T-helper 2 cell (primary cell): ENCODE results near the gene CSF1.
"Not testable (repeated sequence)": the region's sequence is repeated elsewhere in the genome, so short reads cannot be mapped to it uniquely, and the experiment has no call there.

Experiments
- DNase-seq, 5 experiments: peaks; one replicate each; pipeline versions ENCODE4 v3.0.0 to v3.0.0-alpha.2; 2012 to 2022

Gene CSF1

DNA sequence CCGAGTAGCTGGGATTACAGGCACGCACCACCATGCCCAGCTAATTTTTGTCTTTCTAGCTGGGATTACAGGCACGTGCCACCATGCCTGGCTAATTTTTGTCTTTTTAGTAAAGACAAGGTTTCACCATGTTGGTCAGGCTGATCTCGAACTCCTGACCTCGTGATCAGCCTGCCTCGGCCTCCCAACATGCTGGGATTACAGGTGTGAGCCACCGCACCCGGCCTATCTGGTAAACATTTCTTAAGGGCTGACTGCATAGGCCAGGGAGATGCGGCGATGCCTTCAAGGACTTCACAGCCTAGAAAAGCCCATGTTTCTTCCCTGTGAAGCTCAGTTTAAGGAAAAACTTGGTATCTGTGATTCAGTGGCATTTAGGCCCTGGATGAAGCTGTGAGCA lies 9.7 kb downstream of the CSF1 start:
- not testable (repeated sequence) for DNase-seq

DNA sequence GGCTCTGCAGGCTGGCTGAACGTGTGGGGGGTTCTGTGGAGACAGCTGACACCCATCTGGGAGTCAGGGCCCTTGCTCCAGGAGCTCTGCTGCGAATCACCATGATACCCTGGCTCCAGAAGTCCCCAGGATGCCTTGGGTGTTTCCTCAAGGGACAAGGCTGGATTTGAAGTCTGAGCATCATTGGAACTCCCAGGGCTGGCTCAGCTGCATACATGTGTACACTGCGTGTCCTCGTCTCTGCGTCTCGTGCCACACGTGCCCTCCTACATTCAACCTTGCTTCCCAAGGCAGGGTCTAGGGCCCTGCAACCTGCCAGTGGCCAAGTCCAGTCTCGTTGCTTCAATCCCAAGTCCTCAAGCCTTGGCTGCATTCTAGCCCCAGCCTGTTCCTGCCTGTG lies 11.7 kb downstream of the CSF1 start:
- DNase-seq, result no peak

GRCh38 chr1:109923131-109923945 lies 12.7 kb downstream of the CSF1 start:
- no peak for DNase-seq

- no peak for DNase-seq
Observed at GRCh38 chr1:109923946-109924275, 13.3 kb downstream of the CSF1 start.

DNA sequence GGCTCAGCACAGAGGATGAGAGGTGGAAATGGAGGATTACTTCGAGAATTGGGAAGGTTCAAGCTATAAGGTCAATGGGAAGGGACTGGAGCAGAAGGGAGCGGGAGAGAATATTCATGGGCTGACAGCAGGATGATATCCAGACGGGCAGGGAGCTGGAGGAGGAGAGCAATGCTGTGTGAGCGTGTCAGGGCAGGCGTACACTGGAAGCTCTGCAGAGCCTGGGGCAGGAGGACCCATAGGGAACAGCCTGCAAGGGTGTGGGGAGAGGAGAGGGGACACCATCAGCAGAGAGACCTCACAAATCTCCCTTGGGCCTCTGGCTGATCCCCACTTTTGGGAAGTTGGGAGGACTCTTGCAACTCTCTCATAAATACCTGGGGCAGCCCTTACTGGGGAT lies 13.7 kb downstream of the CSF1 start:
- DNase-seq, result no peak

- no peak for DNase-seq
Observed at GRCh38 chr1:109925159-109925990, 14.7 kb downstream of the CSF1 start.

DNA sequence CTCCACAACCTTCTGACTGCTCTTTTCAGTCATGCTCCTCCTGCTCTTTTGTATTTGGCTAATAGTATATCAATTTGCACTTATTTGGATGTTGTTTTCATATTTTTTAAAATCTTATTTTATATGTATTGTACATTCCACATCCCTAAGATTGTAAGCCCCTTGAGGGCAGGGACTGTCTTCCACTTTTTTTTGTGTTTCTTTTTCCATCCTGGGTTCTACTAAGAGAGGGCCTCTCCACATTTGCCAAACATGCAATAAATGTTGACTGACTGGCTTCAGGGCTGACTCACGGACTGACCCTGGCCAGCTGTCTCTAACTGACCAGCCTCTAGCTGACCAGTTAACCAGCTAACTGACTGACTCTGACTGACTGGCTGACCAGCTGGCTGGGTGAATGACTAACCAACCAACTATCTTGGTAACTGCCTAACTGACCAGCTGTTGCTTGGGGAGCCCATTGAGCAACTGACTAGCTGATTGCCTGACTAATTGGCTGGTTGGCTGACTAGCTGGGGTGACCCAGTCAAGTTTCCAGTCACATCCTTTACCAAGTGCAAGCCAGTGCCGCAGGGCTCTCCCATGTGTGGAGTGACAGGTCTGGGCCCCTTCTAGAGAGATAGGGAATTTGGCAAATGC lies 16.1 kb downstream of the CSF1 start:
- no peak for DNase-seq

DNA sequence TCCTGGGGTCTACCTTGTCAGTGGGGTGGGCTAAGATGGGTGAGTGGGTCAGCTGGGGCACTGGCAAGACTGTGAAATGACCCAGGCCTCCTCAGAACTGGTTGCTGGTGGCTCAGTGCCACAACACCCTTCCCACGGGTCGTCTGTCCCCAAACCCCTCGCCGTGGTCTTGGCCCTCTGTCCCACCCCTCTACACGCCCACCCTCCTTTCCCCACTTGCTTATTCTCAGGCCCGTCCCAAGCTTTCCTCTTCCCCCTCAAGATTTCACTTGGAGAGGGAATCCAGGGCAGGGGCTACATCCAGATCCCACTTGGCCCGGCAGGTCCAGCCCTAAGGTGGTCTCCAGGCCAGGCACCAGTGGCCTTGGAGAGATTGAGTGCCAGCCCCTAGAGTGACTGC lies 16.7 kb downstream of the CSF1 start:
- DNase-seq, result no peak

DNA sequence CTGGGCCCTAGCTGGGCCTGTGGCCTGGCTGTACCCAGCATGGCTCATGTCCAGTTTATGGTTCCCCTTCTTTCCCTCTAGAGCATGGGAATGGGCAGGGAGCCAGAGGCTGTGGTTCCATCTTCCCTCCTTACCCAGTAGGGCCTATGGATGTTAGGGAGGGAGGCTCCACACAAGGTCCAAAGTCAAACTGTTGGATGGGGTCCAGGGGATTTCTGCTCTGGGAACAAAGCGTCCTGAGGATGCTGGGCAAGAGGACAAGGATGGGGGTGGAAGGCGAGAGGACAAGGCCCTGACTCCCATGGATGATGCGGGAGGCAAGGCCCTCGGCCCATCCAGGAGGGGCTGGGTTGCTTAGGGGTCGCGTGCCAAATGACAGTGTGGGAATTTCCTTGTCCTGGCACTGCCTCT lies 17.3 kb downstream of the CSF1 start:
- DNase-seq, result no peak

DNA sequence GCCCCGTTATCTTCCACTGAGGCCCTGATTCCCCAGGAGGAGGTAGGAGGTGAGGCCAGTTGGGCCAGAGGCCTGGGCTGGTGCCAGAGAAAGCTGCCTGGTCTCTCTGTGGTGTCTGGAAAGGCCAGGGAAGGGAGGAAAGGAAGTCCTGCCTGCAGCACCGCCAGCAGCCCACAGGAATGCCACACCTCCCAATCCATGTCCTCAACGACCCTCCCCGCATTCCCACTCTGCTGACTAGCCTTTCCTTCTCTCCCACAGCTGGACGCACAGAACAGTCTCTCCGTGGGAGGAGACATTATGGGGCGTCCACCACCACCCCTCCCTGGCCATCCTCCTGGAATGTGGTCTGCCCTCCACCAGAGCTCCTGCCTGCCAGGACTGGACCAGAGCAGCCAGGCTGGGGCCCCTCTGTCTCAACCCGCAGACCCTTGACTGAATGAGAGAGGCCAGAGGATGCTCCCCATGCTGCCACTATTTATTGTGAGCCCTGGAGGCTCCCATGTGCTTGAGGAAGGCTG lies 18.0 kb downstream of the CSF1 start:
- no peak for DNase-seq

DNA sequence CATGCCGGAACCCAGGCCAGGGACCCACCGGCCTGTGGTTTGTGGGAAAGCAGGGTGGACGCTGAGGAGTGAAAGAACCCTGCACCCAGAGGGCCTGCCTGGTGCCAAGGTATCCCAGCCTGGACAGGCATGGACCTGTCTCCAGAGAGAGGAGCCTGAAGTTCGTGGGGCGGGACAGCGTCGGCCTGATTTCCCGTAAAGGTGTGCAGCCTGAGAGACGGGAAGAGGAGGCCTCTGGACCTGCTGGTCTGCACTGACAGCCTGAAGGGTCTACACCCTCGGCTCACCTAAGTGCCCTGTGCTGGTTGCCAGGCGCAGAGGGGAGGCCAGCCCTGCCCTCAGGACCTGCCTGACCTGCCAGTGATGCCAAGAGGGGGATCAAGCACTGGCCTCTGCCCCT lies 18.5 kb downstream of the CSF1 start:
- DNase-seq, result no peak

GRCh38 chr1:109929588-109930251 lies 19.1 kb downstream of the CSF1 start:
- DNase-seq, result no peak

DNA sequence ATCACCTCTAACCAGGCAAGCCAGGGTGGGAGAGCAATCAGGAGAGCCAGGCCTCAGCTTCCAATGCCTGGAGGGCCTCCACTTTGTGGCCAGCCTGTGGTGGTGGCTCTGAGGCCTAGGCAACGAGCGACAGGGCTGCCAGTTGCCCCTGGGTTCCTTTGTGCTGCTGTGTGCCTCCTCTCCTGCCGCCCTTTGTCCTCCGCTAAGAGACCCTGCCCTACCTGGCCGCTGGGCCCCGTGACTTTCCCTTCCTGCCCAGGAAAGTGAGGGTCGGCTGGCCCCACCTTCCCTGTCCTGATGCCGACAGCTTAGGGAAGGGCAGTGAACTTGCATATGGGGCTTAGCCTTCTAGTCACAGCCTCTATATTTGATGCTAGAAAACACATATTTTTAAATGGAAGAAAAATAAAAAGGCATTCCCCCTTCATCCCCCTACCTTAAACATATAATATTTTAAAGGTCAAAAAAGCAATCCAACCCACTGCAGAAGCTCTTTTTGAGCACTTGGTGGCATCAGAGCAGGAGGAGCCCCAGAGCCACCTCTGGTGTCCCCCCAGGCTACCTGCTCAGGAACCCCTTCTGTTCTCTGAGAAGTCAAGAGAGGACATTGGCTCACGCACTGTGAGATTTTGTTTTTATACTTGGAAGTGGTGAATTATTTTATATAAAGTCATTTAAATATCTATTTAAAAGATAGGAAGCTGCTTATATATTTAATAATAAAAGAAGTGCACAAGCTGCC lies 19.8 kb downstream of the CSF1 start:
- no peak for DNase-seq

DNA sequence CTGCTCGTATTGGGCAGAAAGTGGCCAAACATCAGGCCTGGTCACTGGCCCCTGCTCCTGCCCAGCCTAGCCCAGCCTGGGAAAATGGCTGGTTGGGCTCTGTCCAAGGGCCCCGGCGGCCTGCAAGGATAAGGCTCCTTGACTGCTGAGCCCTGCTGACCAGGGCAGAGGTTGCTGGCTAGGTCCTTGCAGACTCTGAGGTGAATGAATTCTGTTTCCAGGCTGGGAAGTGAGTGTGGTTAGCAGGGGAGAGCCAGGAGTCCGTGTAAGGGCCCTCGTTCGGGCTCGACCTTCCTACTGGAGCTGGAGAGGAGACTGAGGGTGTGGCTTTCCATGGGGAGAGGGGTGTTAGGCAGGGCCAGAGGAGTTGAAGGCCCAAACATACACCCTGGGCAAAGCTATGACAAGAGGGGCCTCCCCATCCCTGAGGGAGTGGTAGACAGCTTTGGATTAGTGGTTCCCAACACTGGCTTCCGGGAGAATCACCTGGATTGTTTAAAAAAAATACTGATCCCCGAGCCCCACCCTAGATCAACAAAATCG lies 20.6 kb downstream of the CSF1 start:
- no peak for DNase-seq

- no peak for DNase-seq
Observed at GRCh38 chr1:109931911-109932636, 21.4 kb downstream of the CSF1 start.

- DNase-seq, result no peak
Observed at GRCh38 chr1:109932679-109933078, 22.0 kb downstream of the CSF1 start.

DNA sequence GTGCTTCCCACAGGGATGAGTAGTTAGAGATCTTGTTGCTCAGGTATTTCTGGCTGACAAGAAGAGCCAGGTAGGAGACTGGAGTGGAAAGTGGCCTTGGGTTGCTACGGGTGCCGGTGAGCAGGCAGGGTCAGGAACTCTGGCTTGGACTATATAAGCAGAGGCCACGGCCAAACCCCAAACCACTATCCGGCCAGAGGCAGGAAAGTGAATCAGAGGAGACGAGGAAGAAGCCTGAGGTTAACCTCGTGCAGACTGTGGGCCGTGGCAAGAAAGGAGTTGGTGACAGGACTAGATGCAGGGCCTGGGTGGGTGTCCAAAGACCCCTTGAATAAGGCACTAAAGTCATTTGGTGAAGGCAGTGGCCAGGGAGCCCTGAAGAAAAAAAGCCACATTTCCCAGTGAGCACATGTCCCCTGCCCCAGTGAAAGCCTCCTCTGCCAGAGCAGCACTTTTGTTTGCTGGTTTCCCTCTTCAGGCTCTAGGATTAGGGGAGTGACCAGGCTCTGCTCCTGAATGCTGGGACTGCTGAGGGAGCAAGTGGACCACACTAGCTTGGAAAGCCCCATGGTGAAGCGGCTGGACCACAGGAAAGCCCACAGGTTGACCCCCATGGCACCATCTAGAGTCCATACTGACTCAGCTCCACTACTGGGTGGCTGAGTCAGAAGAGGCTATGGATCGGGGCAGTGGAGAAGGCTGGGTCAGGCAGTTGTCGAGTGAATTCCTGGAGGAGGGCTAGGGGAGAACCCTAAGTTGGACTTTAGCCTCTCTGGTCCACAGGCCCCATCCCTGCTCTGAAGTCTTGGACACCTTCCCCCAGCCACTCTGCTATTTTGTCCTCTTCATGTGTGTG lies 23.4 kb downstream of the CSF1 start:
- no peak for DNase-seq

DNA sequence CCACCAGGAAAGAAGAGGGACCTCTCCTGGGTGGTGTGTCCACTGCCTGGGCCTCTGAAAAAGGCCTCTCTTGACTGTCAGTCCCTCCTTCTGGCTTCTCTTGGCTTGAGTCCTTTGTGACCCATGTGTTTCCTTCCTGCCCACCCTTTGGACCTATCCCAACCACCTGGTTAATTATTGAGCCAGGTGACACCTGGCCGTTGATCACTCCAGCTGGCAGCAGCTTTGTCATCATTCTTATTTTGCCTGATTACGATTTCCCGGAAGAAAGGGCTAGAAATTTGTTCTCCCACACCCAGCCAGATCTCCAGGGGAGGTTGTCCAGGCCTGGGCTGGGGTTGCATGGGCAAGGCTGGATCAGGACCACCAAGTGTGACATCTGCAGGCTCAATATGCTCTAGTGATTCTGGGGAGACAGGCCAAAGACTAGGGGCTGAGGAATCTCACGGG lies 24.8 kb downstream of the CSF1 start:
- DNase-seq, result no peak

- no peak for DNase-seq
Observed at GRCh38 chr1:109937738-109938137, 27.1 kb downstream of the CSF1 start.

DNA sequence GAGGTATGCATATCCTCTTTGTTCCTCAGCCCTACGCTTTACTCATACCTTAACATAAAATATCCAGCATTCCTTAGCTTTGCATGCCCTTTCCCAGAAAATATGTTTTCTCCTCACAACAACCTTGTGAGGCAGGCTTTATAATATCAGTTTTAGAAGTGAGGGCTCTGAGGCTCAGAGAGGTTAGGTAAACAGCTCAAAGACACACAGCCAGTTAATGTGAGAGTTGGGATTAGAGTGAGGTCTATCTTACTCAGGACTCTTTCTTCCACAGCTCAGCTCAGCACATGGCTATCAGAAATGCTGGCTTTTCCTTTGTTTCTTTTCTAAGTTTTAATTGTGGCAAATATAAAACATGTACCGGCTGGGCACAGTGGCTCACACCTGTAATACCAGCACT lies 27.9 kb downstream of the CSF1 start:
- no peak for DNase-seq
